GM18861 (cell line): ENCODE data around the gene TPSD1.
"Not testable (repeated sequence)": the region's sequence is repeated elsewhere in the genome, so short reads cannot be mapped to it uniquely, and the experiment has no call there.

ENCODE experiments used
- ATAC-seq: cut with Tn5 transposase; IDR thresholded peaks from one replicate; pipeline ENCODE4 v1.9.1; 2021; ENCODE audit not compliant: unreplicated experiment

Gene TPSD1

DNA sequence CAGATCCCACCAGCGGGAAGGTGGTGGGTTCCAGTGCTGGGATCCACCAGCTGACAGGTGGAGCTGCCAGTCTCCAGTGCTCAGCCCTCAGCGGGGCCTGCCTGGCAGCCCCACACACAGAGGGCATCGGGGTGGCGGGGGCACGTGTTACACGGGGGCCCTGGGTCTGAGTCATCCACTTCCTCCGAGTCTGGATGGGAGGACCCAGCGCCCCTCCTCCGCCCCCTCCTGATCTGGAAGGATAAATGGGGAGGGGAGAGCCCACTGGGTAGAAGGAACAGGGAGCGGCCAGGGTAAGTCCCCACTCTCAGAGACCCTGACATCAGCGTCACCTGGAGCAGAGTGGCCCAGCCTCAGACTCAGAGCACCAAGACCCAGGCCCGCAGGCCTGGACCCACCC is 15.4 kb upstream of the TPSD1 start, which contains the start of gene TPSAB1:
TSS of gene TPSAB1 (plus strand) at position 270 of the 400 bp plus-strand sequence. CDS start 234 bp downstream, outside the sequence.
- not testable (repeated sequence) for ATAC-seq

DNA sequence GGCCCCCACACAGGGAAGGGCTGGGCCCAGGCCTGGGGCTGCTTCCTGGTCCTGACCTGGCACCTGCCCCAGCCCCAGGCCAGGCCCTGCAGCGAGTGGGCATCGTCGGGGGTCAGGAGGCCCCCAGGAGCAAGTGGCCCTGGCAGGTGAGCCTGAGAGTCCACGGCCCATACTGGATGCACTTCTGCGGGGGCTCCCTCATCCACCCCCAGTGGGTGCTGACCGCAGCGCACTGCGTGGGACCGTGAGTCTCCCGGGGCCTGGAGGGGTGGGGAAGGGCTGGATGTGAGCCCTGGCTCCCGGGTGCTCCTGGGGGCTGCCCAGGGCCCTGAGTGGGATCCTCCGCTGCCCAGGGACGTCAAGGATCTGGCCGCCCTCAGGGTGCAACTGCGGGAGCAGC is 14.8 kb upstream of the TPSD1 start:
- ATAC-seq, result not testable (repeated sequence)

DNA sequence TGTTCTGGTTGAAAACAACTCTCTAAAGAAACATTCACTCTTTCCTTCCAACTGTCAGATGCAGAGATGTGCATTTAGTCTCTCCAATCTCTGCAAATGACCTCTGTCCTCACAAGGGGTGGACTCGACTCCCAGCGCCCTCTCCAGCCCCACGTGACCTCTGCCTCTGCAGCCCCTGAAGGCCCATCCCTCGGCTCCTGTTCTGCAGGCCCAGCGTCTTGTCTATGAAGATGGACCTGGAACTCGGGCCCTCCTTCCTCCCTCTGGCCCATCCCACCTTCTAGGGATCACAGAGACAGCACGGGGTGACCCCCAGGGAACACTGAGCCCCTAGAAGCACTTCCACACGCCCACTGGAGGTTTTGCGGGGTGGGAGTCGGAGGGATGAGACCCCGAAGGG is 12.5 kb upstream of the TPSD1 start:
- not testable (repeated sequence) for ATAC-seq

DNA sequence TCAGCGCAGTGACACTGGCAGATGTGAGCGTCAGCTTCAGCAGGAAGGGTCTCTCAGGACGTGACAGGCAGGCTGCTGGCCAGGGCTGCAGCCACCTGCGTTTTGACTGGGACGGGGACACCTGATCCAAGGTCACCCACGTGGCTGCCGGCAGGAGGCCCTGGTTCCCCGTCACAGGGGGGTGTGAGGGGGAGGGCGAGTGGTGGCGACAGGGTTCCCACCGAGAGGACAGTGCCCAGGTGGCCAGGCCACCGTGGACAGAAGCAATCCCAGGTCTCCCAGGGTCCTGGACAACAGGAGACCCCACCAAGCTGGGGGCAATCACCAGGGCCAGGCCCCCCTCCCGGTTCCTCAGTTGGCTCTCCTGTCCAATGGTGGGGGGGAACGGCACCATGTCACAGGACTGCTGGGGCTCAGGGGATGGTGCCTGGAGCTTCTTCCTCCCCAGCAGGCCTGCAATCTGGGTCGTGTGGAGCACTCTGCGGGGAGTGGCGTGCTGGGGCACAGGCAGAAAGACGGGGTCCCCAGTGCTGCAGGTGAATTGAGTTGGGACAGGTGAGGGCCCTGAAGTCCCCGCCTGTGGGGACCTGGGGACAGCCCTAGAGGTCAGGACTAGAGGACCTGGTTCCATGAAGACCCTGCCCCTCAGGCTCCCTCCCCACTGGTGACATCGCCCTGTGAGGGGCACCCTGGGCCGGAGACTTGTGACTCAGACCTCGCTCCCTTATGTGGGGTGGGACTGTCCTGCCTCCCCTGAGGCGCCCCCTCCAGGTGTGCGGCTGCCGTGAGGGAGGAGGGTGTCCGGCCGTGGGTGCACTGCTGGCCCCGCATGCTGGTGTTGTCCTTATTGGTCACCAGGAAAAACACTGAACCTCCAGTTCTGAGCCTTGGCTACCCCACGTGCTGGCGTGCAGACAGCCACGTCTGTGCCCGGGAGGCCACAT is 11.7 kb upstream of the TPSD1 start:
- not testable (repeated sequence) for ATAC-seq

DNA sequence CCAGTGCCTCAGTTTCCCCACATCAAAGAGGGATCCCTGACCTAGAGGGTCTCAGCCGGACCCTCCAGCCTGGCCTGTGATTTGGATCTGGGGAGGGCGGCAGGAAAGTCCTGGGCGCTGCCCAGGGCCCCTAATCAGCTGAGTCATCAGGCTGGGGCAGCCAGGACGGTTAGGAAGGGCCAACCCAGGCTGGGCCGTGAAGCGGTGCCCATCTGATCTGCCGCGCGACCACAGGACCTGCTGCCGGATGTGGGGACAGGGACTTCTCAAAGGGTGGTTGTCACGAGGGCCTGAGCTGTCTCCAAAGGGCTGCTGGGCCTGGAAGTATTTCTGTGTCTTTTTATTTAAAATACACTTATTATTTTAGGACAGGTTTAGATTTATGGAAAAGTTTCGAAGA is 11.0 kb upstream of the TPSD1 start:
- ATAC-seq, result no peak

DNA sequence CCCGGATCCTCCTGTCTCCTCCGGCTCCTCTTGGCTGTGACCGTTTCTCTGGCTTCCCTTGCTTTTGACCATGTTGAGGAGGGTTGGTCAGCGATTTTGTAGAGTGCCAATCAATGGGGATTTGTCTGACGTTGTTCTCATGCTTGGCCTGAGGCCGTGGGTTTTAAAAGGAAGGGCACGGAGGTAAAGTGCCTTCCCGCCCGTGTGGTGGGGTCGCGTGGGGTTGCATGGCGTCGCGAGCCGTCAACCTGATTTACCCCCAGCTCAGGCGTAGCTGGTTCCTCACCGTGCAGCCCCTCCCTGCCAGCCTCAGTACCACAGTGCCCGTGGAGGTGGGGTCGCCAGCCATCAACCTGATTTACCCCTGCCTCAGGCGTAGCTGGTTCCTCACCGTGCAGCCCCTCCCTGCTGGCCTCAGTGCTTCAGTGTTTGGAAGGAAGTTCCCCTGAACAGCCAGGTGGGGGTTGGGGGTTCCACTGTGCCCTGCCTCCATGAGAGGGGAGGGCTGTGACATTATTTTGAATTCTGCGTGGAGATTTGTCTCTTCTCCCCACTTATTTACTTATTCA is 10.3 kb upstream of the TPSD1 start:
- ATAC-seq, result no peak

DNA sequence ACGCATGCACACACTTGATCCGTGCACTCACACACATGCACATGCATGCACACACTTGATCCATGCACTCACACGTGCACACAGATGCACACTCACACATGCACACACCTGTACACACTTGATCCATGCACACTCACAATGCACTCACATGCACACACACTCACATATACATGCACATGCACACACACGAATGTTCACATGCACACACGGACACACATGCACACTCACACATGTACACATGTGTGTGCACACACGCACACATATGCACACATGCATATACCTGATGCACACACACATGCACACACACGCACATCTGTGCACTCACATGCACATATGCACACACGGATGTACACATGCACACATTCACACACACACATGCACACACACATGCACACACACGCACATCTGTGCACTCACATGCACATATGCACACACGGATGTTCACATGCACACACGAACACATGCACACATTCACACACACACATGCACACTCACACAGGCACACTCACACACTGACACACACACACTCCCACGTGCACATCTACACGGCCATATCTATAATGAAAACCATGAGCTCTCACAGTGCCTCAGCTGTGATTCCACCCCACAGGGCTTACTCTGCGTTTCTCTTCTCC is 7.8 kb upstream of the TPSD1 start:
- ATAC-seq, result not testable (repeated sequence)

- ATAC-seq, result not testable (repeated sequence)
These were observed 6.7 kb upstream of the TPSD1 start for GRCh38 chr16:1249031-1249755.

DNA sequence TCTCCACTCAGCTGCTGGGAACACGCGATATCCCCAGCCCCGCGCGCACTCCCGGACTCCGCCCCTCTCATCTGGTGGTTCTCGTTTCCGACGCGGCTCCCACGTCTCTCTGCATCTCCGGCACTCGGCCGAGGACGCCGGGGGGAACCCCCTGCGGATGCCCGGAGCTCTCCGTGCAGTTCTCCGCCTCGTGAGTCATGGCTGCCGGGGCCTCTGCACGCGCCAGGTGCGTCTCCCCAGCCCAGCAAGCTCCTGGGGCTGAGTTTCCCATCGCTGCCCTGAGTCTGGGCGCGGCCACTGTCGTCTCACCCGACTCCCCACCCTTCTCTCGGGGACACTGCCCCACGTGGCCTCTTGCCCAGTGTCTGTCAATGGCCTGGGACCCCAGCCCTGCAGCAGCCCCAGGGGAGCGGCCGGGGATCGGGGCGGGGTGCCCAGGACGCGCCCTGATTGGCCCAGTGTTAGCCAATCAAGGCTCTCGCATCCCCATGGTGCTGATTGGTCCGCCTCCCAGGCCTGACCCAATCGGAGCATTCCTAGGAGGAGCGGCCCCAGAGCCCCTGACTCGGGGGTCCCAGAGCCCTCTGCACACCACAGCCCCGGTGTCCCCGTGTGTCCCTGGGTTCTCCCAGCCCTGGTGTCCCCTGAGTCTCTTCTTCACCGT is 2.0 kb upstream of the TPSD1 start:
- not testable (repeated sequence) for ATAC-seq

DNA sequence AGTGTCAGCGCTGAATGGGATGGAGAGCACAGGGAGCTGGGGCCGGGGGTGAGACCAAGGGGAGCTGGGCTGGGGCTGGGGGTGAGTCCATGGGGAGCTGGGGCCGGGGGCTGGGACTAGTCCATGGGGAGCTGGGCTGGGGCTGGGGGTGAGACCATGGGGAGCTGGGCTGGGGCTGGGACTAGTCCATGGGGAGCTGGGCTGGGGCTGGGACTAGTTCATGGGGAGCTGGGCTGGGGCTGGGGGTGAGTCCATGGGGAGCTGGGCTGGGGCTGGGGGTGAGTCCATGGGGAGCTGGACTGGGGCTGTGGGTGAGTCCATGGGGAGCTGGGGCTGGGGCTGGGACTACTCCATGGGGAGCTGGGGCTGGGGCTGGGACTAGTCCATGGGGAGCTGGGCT is 1.0 kb upstream of the TPSD1 start:
- not testable (repeated sequence) for ATAC-seq

GRCh38 chr16:1256296-1256873 is 516 bp downstream of the TPSD1 start:
- not testable (repeated sequence) for ATAC-seq

DNA sequence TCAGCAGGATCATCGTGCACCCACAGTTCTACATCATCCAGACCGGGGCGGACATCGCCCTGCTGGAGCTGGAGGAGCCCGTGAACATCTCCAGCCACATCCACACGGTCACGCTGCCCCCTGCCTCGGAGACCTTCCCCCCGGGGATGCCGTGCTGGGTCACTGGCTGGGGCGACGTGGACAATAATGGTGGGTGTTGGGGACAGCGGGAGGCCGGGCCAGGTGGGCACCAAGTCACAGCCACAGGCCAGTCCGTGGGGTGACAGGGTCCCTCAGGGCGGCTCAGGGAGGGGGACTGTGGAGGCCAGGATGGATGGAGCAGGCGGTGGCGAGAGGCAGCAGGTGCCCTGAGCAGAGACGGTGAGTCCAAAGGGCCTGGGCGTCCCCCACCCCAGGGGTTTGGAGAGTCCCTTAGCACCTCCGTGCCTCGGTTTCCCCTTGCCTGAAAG is 1.0 kb downstream of the TPSD1 start:
- ATAC-seq, result no peak

DNA sequence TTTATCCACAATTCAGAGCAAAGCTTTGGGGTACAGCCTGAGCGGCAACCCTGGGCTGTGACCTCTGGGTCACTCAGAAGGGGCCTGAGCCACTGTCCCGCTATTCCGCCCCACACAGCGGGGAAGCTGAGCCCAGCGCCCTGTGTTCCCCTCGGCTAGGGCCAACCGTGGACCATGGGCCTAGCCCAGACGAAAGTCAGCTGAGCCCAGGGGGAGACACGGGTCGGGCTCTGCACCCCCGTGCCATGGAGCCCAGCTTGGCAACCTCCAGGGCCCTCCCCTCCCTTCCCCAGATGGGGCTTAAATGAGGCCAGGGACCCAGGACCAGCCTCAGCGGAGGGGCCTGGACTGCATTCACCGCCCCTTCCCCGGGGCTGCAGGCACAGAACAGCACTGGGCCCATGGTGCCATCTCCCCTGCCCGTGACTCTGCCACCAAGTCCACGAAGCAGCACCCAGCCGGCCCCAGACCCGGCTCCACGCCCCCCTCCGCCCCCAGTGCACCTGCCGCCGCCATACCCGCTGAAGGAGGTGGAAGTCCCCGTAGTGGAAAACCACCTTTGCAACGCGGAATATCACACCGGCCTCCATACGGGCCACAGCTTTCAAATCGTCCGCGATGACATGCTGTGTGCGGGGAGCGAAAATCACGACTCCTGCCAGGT is 1.8 kb downstream of the TPSD1 start:
- ATAC-seq, result no peak

DNA sequence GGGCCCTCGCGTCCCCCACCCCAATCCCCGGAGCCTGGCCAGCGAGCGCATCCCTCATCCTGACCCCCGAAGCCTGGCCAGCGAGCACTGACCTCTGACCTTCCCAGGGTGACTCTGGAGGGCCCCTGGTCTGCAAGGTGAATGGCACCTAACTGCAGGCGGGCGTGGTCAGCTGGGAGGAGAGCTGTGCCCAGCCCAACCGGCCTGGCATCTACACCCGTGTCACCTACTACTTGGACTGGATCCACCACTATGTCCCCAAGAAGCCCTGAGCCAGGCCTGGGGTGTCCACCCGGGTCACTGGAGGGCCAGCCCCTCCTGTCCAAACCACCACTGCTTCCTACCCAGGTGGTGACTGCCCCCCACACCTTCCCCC is 2.3 kb downstream of the TPSD1 start:
- ATAC-seq, result no peak

- ATAC-seq, result no peak
These were observed 3.3 kb downstream of the TPSD1 start for GRCh38 chr16:1258906-1259759.

GRCh38 chr16:1259760-1260068 is 3.8 kb downstream of the TPSD1 start:
- ATAC-seq, result no peak

DNA sequence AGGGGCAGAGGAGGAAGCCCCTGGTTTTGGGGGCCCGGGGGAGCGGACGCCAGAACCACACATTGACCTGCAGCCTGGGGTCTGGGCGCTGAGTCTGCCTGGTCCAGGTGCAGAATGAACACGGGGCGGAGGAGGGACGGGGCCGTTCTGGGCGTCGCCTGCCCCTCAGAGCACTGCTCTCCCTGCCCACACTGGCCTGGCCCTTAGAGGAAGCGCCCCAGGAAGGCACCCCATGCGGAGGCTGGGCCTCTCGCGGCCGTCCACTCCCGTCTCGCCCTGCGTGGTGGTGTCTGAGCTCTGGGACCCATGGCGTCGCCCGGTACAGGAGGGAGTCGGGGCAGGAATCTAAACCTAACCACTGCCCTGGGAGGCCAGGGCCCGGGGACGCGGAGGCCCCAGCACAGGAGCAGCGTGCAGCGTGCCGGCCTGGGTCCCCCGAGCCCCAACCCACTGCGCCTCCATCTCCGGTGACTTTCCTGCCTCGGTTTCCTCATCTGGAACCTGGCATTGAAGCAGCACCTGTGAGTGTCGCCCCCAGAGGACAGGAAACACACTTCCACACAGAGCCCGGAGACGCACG is 4.3 kb downstream of the TPSD1 start:
- ATAC-seq, result no peak

GRCh38 chr16:1261131-1261892 is 5.4 kb downstream of the TPSD1 start:
- ATAC-seq, result no peak
